Ishikawa (cell line): ENCODE results near the gene IL17D.

Source experiments
- CEBPB ChIP-seq: IDR thresholded peaks from 2 replicates; pipeline ENCODE4 v1.6.1; 2012
- CREB1 ChIP-seq: IDR thresholded peaks from 2 replicates; pipeline ENCODE4 v1.6.1; 2012; ENCODE audit warnings: low read depth
- EGR1 ChIP-seq: IDR thresholded peaks from 2 replicates; pipeline ENCODE4 v1.6.1; 2012
- EP300 ChIP-seq: IDR thresholded peaks from 2 replicates; pipeline ENCODE4 v1.6.1; 2012; ENCODE audit warnings: borderline replicate concordance
- FOXM1 ChIP-seq: IDR thresholded peaks from 2 replicates; pipeline ENCODE4 v1.6.1; 2012; ENCODE audit warnings: low read depth, borderline replicate concordance
- NFIC ChIP-seq: IDR thresholded peaks from 2 replicates; pipeline ENCODE4 v1.6.1; 2012
- RAD21 ChIP-seq: IDR thresholded peaks from 2 replicates; pipeline ENCODE4 v1.6.1; 2012; ENCODE audit warnings: low read depth
- TAF1 ChIP-seq: IDR thresholded peaks from 2 replicates; pipeline ENCODE4 v1.6.1; 2012; ENCODE audit warnings: low read depth, mild to moderate bottlenecking
- TCF12 ChIP-seq: IDR thresholded peaks from 2 replicates; pipeline ENCODE4 v1.6.1; 2012; ENCODE audit warnings: low read depth
- TEAD4 ChIP-seq: IDR thresholded peaks from 2 replicates; pipeline ENCODE4 v1.6.1; 2012
- YY1 ChIP-seq: IDR thresholded peaks from 2 replicates; pipeline ENCODE4 v1.6.1; 2012; ENCODE audit warnings: low read depth
- ZBTB7A ChIP-seq: IDR thresholded peaks from 2 replicates; pipeline ENCODE4 v1.6.1; 2012; ENCODE audit warnings: low read depth
- TF ChIP-seq, protein P1 (sequence below): IDR thresholded peaks from 2 replicates; pipeline ENCODE4 v1.6.1; 2012
- TF ChIP-seq, protein P2 (sequence below): IDR thresholded peaks from 2 replicates; pipeline ENCODE4 v1.6.1; 2012
- TF ChIP-seq, protein P3 (sequence below): IDR thresholded peaks from 2 replicates; pipeline ENCODE4 v1.6.1; 2012; ENCODE audit warnings: low read depth, mild to moderate bottlenecking

IL17D gene

GRCh38 chr13:20715330-20715712 is 11.8 kb downstream of the IL17D start:
- TF ChIP-seq, protein P1, sequence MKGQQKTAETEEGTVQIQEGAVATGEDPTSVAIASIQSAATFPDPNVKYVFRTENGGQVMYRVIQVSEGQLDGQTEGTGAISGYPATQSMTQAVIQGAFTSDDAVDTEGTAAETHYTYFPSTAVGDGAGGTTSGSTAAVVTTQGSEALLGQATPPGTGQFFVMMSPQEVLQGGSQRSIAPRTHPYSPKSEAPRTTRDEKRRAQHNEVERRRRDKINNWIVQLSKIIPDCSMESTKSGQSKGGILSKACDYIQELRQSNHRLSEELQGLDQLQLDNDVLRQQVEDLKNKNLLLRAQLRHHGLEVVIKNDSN, result no peak
- TF ChIP-seq ZBTB7A (no peak), TEAD4 (no peak), EGR1 (no peak), RAD21 (no peak), EP300 (no peak), FOXM1 (no peak), NFIC (no peak), CEBPB (no peak), TAF1 (no peak), TCF12 (no peak)
- TF ChIP-seq, protein P2, sequence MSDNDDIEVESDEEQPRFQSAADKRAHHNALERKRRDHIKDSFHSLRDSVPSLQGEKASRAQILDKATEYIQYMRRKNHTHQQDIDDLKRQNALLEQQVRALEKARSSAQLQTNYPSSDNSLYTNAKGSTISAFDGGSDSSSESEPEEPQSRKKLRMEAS, result no peak
- TF ChIP-seq, protein P3, sequence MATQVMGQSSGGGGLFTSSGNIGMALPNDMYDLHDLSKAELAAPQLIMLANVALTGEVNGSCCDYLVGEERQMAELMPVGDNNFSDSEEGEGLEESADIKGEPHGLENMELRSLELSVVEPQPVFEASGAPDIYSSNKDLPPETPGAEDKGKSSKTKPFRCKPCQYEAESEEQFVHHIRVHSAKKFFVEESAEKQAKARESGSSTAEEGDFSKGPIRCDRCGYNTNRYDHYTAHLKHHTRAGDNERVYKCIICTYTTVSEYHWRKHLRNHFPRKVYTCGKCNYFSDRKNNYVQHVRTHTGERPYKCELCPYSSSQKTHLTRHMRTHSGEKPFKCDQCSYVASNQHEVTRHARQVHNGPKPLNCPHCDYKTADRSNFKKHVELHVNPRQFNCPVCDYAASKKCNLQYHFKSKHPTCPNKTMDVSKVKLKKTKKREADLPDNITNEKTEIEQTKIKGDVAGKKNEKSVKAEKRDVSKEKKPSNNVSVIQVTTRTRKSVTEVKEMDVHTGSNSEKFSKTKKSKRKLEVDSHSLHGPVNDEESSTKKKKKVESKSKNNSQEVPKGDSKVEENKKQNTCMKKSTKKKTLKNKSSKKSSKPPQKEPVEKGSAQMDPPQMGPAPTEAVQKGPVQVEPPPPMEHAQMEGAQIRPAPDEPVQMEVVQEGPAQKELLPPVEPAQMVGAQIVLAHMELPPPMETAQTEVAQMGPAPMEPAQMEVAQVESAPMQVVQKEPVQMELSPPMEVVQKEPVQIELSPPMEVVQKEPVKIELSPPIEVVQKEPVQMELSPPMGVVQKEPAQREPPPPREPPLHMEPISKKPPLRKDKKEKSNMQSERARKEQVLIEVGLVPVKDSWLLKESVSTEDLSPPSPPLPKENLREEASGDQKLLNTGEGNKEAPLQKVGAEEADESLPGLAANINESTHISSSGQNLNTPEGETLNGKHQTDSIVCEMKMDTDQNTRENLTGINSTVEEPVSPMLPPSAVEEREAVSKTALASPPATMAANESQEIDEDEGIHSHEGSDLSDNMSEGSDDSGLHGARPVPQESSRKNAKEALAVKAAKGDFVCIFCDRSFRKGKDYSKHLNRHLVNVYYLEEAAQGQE, result no peak

DNA sequence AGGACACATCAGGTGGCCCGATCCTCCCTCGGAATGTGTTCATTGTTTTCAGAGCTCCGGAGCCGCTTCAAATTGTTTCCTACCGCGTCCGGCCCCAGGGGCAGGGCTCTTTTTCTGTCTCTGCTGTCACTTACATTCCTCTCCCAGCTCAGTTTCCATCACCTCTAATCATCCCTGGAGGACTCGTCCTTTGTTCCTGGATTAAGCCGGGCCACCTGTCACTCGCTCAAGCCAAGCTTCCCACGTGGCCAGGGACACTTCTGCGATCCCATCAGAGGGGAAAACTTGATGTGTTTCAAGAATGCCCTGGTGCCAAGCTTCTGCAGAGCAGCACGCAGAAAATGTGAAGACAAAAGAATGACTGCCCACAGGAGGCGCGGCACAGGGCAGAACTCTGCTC is 13.5 kb downstream of the IL17D start:
- TF ChIP-seq CREB1, result no peak
- TF ChIP-seq RAD21, result no peak
- no peak for TF ChIP-seq EGR1
- TF ChIP-seq, protein P2, result peak; percentile 47; the same call in 1 of the 2 replicates

- no peak for TF ChIP-seq CEBPB
- no peak for TF ChIP-seq EGR1
- TF ChIP-seq FOXM1, result no peak
- no peak for TF ChIP-seq NFIC
- TF ChIP-seq ZBTB7A, result no peak
Measured at GRCh38 chr13:20717581-20718542, 14.4 kb downstream of the IL17D start.

- TF ChIP-seq CREB1, result no peak
- TF ChIP-seq TCF12, result no peak
- no peak for TF ChIP-seq CEBPB
- TF ChIP-seq FOXM1, result no peak
- no peak for TF ChIP-seq TEAD4
- TF ChIP-seq EP300, result no peak
- TF ChIP-seq NFIC, result no peak
- TF ChIP-seq, protein P3, result no peak
- no peak for TF ChIP-seq ZBTB7A
Measured at GRCh38 chr13:20718958-20719566, 15.6 kb downstream of the IL17D start.

GRCh38 chr13:20719783-20720182 is 16.3 kb downstream of the IL17D start:
- no peak for TF ChIP-seq NFIC
- TF ChIP-seq EGR1, result no peak
- no peak for TF ChIP-seq EP300
- TF ChIP-seq, protein P3, result no peak
- TF ChIP-seq TEAD4, result no peak
- TF ChIP-seq YY1, result no peak
- TF ChIP-seq CEBPB, result no peak
- no peak for TF ChIP-seq FOXM1
- no peak for TF ChIP-seq TCF12
- TF ChIP-seq ZBTB7A, result no peak
- TF ChIP-seq, protein P1, result no peak
- TF ChIP-seq TAF1, result no peak
- no peak for TF ChIP-seq RAD21
- no peak for TF ChIP-seq CREB1
- TF ChIP-seq, protein P2, result no peak
